Thyroid gland (tissue), 4 donors: Measurements from ENCODE around the gene RGMB.

ENCODE experiments used
- POLR2A ChIP-seq, 2 donors: fragments of 450-650 bp; IDR thresholded peaks; one replicate each; pipeline ENCODE4 v1.6.1; 2017; ENCODE audit warnings: antibody characterized with exemption in 2 of 2, mild to moderate bottlenecking in 2 of 2, moderate library complexity in 1 of 2
- TF ChIP-seq, protein P1 (sequence below), 6 experiments: fragments of 200-600 bp in 3 of 6; fragments of 450-650 bp in 3 of 6; sonication (generic) in 3 of 6; IDR thresholded peaks; one replicate each; pipeline ENCODE4 v1.5.1; 2016 to 2019; ENCODE audit warnings: antibody characterized with exemption in 6 of 6, mild to moderate bottlenecking in 2 of 6, inconsistent platforms in 1 of 6, moderate library complexity in 1 of 6

DNA sequence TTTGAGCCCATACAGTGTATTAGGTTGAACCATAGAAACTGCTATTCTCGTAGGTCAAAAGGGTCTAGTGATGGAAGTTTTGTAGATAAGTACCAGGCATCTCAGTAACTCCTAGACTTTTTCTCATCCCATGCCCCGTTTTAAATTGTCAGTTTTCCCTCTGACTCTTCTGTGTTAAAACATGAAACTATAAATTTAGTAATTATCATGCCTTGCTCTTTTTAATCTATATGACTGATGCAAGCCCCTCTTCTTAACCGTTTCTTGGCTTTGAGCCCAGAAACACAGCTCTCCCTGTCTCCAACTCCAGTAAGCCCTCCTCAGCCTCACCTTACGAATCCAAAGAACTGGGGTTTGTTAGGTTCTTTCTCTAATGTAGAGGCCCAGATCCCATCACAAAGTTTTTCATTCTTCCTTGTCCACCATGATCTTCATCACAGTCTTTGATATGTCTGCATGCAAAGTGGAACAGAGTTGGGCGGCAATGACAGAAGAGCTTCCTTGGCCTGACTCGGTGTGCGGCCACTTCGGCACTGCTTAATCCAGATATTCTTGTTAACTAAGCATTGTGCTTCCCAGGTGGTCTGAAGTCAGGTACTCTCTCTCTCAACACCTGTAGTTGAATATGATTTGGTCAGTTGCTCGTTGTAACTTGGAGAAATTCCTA is 21.1 kb downstream of the RGMB start:
- no peak for TF ChIP-seq POLR2A (IDR thresholded peaks at IDR 0.05)
- TF ChIP-seq, protein P1, sequence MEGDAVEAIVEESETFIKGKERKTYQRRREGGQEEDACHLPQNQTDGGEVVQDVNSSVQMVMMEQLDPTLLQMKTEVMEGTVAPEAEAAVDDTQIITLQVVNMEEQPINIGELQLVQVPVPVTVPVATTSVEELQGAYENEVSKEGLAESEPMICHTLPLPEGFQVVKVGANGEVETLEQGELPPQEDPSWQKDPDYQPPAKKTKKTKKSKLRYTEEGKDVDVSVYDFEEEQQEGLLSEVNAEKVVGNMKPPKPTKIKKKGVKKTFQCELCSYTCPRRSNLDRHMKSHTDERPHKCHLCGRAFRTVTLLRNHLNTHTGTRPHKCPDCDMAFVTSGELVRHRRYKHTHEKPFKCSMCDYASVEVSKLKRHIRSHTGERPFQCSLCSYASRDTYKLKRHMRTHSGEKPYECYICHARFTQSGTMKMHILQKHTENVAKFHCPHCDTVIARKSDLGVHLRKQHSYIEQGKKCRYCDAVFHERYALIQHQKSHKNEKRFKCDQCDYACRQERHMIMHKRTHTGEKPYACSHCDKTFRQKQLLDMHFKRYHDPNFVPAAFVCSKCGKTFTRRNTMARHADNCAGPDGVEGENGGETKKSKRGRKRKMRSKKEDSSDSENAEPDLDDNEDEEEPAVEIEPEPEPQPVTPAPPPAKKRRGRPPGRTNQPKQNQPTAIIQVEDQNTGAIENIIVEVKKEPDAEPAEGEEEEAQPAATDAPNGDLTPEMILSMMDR (IDR thresholded peaks at IDR 0.05), result no peak
